ENCODE data around the gene AUTS2.

The AUTS2 gene

GRCh38 chr7:69656890-69657289 is 58.6 kb downstream of the AUTS2 start:
- DNase-seq (ENCODE audit: low read depth, low spot score), result no peak

- DNase-seq (ENCODE audit: low read depth, low spot score), result no peak
Measured at GRCh38 chr7:69657331-69657730, 59.1 kb downstream of the AUTS2 start.

DNA sequence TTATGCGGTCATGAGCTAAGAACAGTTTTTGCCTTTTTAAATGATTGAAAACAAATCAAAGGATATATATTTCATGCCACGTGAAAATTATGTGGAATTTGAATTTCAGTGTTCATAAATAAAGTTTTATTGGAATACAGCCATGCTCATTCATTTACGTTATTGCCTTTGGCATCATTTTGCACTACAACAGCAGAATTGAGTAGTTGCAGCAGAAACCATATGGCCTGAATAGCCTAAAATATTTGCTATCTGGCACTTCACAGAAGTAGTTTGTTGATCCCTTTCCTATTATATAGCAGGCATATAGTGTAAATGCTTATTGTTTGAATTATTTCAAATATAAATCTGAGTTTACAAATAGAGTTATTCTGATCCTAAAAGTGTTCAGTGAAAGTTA is 59.7 kb downstream of the AUTS2 start:
- no peak for DNase-seq (ENCODE audit: low read depth, low spot score)

DNA sequence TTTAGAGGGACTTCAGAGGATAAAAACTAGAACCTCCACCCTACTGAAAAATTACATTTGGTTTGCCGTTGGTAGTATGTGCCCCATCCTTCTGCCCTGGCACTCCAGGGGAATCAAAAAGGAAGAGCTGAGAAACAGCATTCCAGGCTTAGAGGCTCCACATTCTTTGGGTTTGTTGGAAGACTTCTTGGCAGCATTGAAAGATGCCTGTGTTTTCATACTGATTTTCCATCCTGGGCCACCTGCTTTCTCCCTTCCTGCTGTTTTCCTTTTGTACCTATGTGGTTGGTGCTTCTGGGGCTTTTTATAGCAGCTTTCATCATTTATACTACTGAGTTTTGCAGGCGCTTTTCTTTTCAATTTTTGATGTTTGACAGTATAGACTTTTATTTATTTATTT is 61.7 kb downstream of the AUTS2 start:
- peak; percentile 48 for DNase-seq (ENCODE audit: low read depth, low spot score)

GRCh38 chr7:69661342-69661741 is 63.1 kb downstream of the AUTS2 start:
- no peak for DNase-seq (ENCODE audit: low read depth, low spot score)

DNA sequence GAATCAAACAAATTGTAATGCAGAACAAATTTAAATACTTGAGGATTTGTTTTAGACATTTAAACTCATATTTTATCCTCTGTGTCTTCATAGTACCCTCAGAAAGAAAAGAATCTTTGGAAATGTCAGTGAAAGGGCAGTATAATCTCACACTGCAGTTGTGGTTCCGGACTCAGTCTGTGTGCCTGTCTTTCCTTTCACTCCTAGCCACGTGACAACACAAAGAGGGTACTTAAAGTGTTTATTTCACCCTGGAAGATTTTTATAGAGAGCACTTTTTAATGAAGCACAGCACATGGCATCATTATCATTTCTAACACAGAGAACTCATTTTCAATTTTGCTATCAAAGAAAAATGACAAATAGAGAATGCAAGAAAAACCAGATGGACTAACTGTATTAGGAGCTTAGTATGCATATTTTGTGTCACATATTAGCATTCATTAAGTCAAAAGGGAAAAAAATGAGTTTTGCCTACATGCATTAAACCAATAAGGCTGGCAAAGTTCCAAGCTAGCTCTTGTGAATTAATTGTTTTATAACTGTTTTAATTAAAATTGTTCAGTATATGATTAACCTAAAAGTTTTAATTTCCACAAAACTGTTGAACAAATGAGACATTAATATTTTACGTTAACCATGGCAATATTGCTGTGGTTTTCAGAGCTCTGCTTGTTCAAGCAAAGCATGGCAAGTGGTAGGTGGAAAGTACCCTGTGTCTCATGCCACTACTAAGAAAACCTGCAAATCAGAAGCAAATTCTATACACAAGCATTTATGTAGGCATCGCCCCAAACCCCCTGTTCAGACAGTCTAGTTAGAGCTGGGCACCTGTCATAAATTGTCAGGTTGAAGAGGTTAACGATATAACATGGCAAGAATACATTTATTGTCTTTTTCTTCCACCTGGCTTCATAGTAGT is 65.9 kb downstream of the AUTS2 start:
- DNase-seq (ENCODE audit: low read depth, low spot score), result no peak

- no peak for DNase-seq (ENCODE audit: low read depth, low spot score)
Measured at GRCh38 chr7:69665369-69665768, 67.1 kb downstream of the AUTS2 start.

- DNase-seq (ENCODE audit: low read depth, low spot score), result no peak
Measured at GRCh38 chr7:69668339-69668870, 70.1 kb downstream of the AUTS2 start.

DNA sequence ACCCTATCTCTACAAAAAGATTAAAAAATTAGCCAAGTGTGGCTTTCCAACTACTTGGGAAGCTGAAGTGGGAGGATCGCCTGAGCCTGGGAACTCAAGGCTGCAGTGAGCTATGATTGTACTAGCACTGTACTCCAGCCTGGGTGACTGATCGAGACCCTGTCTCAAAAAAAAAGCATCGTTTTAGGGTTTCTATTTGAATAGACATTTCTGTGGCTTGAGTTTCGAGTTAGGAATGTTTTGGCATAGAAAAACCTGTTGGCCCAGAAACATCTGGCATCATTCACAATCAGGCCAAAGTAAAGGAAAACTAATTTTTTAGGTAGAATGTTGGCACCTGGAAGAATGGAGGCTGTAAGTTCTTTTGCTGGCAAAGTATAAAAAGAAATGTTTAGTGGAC is 72.4 kb downstream of the AUTS2 start:
- no peak for DNase-seq (ENCODE audit: low read depth, low spot score)

DNA sequence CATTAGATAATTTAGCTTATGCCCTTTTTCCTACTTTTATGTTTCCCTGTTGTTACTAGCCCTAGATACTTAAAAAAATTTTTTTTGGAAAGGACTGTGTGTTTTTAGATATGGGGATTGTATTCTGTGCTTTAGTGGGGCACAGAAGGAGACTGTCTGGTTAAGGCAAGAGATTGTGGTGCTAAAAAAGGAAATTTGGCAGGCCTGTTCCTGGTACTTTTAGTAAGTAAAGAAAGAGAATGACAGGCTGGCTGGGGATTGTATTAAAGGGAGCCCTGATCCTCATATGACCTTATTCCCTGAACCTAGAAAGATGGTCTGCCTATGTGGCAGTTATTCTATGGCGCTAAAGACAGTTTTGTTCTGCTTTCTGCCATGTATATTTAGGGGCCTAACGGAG is 74.8 kb downstream of the AUTS2 start:
- DNase-seq (ENCODE audit: low read depth, low spot score), result no peak

- DNase-seq (ENCODE audit: low read depth, low spot score), result no peak
Measured at GRCh38 chr7:69674701-69675182, 76.5 kb downstream of the AUTS2 start.

- DNase-seq (ENCODE audit: low read depth, low spot score), result no peak
Measured at GRCh38 chr7:69676247-69676646, 78.0 kb downstream of the AUTS2 start.

DNA sequence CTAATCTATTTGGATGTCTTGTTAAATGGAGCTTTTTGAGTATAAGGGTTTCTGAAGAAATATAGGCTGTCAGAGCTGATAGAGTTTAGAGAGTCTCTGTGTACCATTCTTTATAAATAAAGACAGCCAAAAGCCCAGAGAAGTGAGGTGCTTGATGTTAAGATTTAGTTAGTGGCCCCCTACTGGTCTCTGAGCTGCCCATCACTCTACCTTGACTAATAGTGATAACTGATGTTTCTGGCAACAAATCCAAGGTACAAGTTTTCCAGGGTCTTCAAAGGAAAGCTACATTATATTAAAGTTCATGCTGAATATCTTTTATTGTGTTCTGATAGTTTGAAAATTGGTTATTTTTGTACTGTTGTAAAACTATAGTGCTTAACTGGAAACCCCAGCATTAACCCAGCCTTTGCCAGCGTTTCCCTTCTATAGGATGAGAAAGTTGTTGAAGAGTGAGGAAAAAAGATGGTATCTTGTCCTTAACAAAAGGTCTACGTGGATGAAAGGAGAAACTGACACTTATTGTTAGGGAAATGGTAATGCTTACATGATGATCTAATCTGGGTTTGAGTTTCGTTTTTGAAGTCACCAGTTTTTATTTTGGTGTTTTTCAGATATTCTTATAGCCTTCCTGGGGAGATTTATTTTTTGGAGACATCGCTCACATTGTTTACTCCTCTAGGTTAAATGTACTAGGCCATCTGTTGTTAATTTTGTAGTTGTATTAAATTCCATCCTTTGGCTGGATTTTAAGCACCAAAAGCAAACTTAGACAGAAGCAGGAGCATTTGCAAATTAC is 79.0 kb downstream of the AUTS2 start:
- DNase-seq (ENCODE audit: low read depth, low spot score), result no peak

- DNase-seq (ENCODE audit: low read depth, low spot score), result no peak
Measured at GRCh38 chr7:69677881-69678493, 79.7 kb downstream of the AUTS2 start.

DNA sequence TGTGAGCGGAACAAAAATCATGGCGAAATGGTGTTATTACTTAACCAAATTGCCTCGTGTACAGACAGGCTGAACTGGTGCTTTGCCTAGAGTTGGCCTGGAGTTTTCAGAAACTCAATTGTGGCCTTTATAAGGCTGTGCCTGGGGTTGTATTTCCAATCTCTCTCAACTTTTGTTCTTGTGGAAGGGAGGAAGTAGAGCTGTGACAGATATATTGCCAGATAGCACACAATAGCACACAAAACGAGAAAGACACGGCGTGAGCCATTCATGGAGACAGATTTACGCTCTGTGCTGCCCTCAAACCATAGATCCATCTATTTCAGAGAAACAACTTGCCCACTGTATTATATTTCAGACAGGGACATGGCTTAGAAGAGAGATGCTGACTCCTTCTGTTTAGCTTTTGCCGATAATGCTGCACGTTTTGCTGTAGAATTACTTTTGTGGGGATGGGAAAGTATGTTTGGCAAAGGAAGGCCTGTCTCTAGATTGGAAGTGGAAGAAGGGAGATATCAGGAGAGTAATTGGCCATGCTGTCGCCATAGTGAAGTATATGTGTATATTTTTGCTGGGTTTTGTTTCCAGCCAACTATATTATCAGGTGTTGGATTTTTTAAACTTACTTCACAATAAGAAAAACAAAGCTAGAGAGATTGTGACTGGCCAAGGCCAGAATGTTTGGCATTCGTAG is 80.4 kb downstream of the AUTS2 start:
- DNase-seq (ENCODE audit: low read depth, low spot score), result no peak

DNA sequence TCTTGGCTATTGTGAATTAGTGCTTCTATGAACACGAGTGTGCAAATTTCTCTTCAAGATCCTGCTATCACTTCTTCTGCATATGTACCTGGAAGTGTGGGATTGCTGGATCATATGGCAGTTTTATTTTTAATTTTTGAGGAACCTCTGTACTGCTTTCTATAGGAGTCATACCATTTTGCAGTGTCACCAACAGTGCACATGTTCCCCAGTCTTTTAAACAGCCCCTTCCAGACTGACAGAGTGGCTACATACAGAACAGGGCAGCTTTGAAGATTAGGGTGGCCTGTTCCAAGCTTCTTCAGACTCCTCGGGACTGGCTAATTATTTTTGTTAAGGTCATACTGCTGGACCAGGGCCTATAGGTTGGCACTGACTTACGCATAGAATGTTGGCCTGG is 82.9 kb downstream of the AUTS2 start:
- no peak for DNase-seq (ENCODE audit: low read depth, low spot score)

DNA sequence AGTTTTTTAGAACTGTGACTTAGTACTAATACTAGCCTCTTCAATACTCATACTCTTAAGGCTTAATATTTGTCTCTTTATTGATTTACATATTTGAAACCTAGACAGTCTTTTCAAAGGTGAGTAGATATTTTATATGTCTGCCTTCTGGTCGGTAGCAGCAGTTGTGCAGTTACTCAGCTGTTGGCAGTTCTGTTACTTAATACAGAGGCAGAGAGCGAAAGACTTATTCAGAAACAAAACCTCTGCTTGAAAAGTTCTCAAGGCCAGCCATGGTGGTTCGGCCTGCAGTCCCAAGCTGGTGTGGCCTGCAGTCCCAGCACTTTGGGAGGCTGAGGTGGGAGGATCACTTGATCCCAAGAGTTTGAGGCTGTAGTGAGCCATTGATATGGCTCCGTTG is 84.2 kb downstream of the AUTS2 start:
- no peak for DNase-seq (ENCODE audit: low read depth, low spot score)

DNA sequence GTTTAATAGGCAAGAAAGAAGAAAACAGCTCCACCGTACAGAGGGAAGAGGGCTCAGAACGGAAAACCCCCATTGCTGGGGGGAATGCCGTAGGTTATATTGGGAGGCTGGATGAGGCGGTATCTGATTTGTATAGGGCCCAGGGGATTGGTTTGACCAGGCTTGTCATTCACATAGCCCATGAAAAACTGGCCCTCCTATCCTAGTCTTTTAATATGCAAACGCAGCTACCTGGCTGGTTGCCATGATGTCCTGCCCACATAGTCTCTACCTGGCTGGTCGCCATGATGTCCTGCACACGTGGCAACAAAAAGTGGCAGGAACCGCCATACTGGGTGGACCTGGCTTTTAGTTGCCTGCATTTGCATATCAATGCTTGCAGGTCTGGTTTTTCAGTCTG is 84.7 kb downstream of the AUTS2 start:
- peak; percentile 20 for DNase-seq (ENCODE audit: low read depth, low spot score)

GRCh38 chr7:69684369-69685292 is 86.4 kb downstream of the AUTS2 start:
- DNase-seq (ENCODE audit: low read depth, low spot score), result no peak

- no peak for DNase-seq (ENCODE audit: low read depth, low spot score)
Measured at GRCh38 chr7:69685293-69685631, 87.0 kb downstream of the AUTS2 start.
